22Rv1 (cell line): ENCODE results near the gene ADTRP.

Source experiments
- H3K27ac ChIP-seq: fragments of 450-650 bp; 2 replicates; pipeline ENCODE4 v1.5.1; 2017
- CTCF ChIP-seq: fragments of 450-650 bp; IDR thresholded peaks from 2 replicates; pipeline ENCODE4 v1.5.1; 2017; ENCODE audit warnings: mild to moderate bottlenecking
- ZFX ChIP-seq: fragments of 450-650 bp; IDR thresholded peaks from 2 replicates; pipeline ENCODE4 v1.6.1; 2017; ENCODE audit warnings: antibody characterized with exemption, borderline replicate concordance

ADTRP gene

DNA sequence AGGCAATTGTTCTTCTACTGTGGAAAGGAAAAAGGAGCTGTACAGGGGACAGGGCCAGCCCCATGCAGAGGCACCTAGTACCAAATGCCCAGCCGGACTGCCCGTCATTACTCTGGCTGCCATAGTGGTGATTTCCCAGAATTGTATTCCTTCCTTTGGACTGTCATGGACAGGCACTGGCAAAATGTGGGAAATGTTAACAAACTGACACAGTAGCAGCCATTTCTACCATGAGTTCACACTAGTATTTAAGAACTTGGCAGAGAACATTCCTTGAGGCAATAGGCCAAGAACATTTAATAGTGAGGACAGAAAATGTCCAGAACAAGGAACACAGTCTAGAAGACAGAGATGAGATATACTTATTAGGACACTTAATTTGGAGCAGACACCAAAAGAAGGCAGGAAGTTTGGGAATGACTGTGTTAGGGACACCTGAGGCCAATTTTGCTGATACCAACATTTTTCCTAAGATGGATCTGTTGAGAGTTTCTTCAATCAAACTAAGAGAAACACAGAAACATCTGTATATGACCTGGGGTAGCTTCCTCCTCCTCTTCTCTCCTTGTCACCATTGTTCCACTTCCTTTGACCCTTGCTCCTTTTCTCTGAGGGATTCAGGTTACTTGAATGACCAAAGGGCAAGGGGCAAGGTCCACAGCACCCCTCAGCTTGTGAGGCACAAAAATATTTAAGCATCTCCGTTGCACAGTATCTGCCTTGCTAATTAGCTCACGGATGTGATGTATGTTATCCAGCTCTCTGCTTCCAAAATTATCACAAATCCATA, 14.9 kb downstream of the ADTRP start:
- no peak overlapping the region for H3K27ac ChIP-seq
- no peak for TF ChIP-seq CTCF
- no peak for TF ChIP-seq ZFX

- H3K27ac ChIP-seq, result no peak overlapping the region
- no peak for TF ChIP-seq CTCF
- no peak for TF ChIP-seq ZFX
These were observed 15.7 kb downstream of the ADTRP start for GRCh38 chr6:11762794-11763459.

DNA sequence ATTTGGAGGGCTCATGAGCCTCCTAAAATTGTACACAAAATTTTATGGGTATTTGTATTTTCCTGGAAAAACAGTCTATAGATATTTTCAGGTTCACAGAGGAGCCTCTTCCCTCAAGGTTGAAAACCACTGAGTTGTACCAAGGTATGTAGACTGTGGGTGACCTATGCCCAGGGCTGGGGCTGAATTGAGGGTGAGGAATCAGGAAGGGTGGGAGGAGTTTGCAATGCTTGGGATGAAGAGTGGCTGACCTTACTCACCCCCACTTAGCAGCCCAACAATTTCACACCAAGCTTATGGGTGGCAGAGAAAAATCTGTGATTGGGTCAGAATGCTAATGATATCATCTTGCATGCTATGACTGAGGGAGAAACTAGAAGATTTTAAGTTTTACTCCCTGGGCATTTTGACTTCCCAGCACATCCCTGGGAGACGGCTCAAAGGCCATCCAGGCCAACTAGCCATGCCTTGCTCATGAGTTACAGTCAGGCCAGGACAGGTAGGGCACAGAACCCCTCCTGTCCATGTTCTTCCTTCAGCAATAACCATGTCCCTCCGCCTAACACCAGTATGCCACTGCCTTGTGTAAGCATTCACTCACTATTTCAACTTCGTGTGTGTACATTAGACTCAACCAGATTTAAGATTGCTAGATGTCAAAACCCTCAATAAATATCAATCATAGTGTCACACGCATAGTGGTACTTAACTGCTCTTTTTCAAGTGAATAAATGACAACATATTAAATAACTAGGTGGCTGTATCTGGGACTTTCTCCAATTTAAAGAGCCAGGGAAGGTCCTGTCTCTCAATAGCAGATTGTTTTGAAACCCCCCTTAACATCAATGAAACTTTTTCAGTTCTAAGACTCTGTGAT, 16.6 kb downstream of the ADTRP start:
- TF ChIP-seq CTCF, result no peak
- no peak for TF ChIP-seq ZFX
- no peak overlapping the region for H3K27ac ChIP-seq

DNA sequence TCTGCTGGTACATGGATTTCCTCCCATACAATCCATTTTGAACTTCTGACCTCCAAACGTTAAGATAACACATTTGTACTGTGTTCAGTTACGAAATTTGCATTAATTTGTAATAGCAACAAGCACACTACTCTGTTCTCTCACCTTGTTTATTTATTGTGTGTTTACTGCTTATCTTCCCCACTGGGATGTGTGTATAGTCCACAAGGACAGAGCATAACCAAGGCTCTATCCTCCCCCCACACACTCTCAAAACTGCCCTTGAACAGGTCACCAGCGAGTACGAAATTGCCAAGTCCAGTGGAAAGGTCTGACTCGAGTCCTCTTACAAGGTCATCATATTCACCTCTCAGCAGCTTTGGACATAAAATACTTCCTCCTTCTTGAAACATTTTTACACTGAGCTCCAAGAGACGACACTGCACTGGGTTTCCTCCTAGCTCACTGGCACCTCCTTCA, 18.6 kb downstream of the ADTRP start:
- TF ChIP-seq ZFX (no peak), CTCF (no peak)

DNA sequence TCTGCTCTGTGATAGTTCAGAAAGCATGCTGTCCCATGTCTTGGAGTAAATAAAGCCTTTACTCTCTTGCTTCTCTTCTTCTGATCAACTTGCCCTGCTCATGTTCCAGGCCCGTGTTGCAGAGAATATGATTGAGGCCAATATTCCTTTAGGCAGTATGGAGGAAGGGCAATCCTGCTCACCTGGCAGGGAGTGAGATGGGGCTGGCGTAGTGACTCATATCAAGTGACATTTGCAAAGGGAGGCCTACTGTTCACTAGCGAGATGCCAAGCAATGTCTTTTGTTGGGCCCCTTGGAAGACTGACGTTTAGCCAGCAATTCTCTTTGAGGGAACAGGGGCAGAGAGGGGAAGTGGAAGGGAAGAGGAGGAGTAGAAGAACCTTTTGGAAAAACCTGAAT, 19.7 kb downstream of the ADTRP start:
- H3K27ac ChIP-seq, result no peak overlapping the region

More for the DNA sequence above, 18.6 kb downstream of the ADTRP start:
- H3K27ac ChIP-seq, result no peak overlapping the region

DNA sequence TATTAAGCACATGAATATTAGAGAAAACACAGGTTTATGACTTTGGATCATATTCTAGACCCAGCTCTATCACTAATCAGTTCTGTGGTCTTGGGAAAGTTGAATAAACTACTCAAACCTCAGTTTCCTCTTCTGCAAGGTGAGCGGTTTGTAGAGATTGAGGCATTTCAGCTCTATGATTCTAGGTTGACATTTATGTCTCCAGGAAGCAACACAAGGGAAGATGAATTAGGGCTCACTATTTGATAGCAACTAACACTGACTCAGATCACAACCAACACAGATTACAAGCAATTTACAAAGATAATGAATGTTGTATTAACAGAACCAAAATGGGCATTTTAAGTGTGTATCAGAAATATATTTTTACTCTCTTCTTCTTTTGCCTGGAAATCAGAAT, 21.9 kb downstream of the ADTRP start:
- TF ChIP-seq CTCF (no peak), ZFX (no peak)
- no peak overlapping the region for H3K27ac ChIP-seq

More for the DNA sequence above, 19.7 kb downstream of the ADTRP start:
- TF ChIP-seq ZFX, result no peak
- no peak for TF ChIP-seq CTCF
